Epithelial cell of proximal tubule (primary cell): ENCODE data around the gene POLD4. TPM values are rescaled to one million over a fixed set of nuclear protein-coding genes. Genes with fewer than 3 reads are reported as not detected.

Experiments
- DNase-seq: peaks from one replicate; pipeline ENCODE4 v3.0.0-alpha.2; 2011; ENCODE audit warnings: low read depth
- H3K4me3 ChIP-seq: 2 replicates; pipeline ENCODE4 v1.5.1; 2011; ENCODE audit warnings: low read depth, mild to moderate bottlenecking, low read length
- CTCF ChIP-seq: conservative IDR thresholded peaks from 2 replicates; pipeline ENCODE4 v1.5.1; 2012; ENCODE audit warnings: low read depth, mild to moderate bottlenecking, low read length
- total RNA-seq: library from RNA; depleted of rRNA; stranded (reverse); fragments of >200 nt; gene quantifications from 2 replicates; pipeline ENCODE4 v1.2.3, GENCODE V29; 2015

Gene POLD4
- total RNA-seq, 1 donor from 2014 or later: 174 TPM

- no peak for DNase-seq
- peak overlapping the region; percentile 97 for H3K4me3 ChIP-seq
- no peak for TF ChIP-seq CTCF
Measured at GRCh38 chr11:67317888-67318555, 35.3 kb downstream of the POLD4 start.

- H3K4me3 ChIP-seq: peak overlapping the region; percentile 97
- TF ChIP-seq CTCF: peak; percentile 86
- peak; percentile 42 for DNase-seq
Measured at GRCh38 chr11:67317205-67317887, 36.0 kb downstream of the POLD4 start.

GRCh38 chr11:67316882-67317204, 36.5 kb downstream of the POLD4 start:
- no peak for TF ChIP-seq CTCF
- DNase-seq: no peak
- H3K4me3 ChIP-seq: peak overlapping the region; percentile 97

- TF ChIP-seq CTCF: no peak
- no peak overlapping the region for H3K4me3 ChIP-seq
- DNase-seq: no peak
Measured at GRCh38 chr11:67315325-67315909, 37.9 kb downstream of the POLD4 start.

GRCh38 chr11:67314218-67314617, 39.1 kb downstream of the POLD4 start:
- no peak overlapping the region for H3K4me3 ChIP-seq
- no peak for DNase-seq
- no peak for TF ChIP-seq CTCF

GRCh38 chr11:67313125-67313890, 40.0 kb downstream of the POLD4 start:
- no peak for TF ChIP-seq CTCF

More at GRCh38 chr11:67313125-67313890, 40.0 kb downstream of the POLD4 start:
- no peak overlapping the region for H3K4me3 ChIP-seq
- no peak for DNase-seq
